ENCODE data around the gene ENPEP. TPM values are rescaled to one million over a fixed set of nuclear protein-coding genes. Genes with fewer than 3 reads are reported as not detected.
"Not testable (repeated sequence)": the region's sequence is repeated elsewhere in the genome, so short reads cannot be mapped to it uniquely, and the experiment has no call there.

ENPEP gene
- total RNA-seq, 6 experiments from 2014 or later, result 15.5 to 28.7 (median 24.7) TPM

- 77% methylated on average over 5 of the region's 5 CpGs for WGBS (ENCODE audit: insufficient coverage, low coverage, low lambda C conversion rate, missing lambda C conversion rate)
- TF ChIP-seq CTCF (IDR thresholded peaks at IDR 0.05), result no peak
- TF ChIP-seq POLR2A (IDR thresholded peaks at IDR 0.05), result no peak
- peaks cover 0 to 55% (median 21%) of the 10 kb centered on the region in 4 donors for H3K4me1 ChIP-seq
- H3K36me3 ChIP-seq, result no peaks in the 10 kb centered on the region
- DNase-seq, result no peak
- intact Hi-C loops (cut with DNase I), result no loop called here
- no peak for ATAC-seq
- H3K4me3 ChIP-seq, result no peak overlapping the region
- H3K27ac ChIP-seq, result no peak overlapping the region
- no peaks in the 10 kb centered on the region for H3K9me3 ChIP-seq
- H3K27me3 ChIP-seq, result no peaks in the 10 kb centered on the region
These were observed 7.6 kb downstream of the ENPEP start for GRCh38 chr4:110483516-110483915.

GRCh38 chr4:110484029-110484428 is 8.1 kb downstream of the ENPEP start:
- WGBS (ENCODE audit: insufficient coverage, low coverage, low lambda C conversion rate, missing lambda C conversion rate), result 65% methylated on average over 2 of the region's 2 CpGs
- intact Hi-C loops (cut with DNase I), result no loop called here

GRCh38 chr4:110484767-110485166 is 8.8 kb downstream of the ENPEP start:
- no peaks in the 10 kb centered on the region for H3K27me3 ChIP-seq
- H3K36me3 ChIP-seq, result no peaks in the 10 kb centered on the region
- peaks cover 0 to 47% (median 21%) of the 10 kb centered on the region in 4 donors for H3K4me1 ChIP-seq
- no peak overlapping the region for H3K4me3 ChIP-seq
- TF ChIP-seq POLR2A (IDR thresholded peaks at IDR 0.05) (no peak), CTCF (IDR thresholded peaks at IDR 0.05) (no peak)
- WGBS (ENCODE audit: insufficient coverage, low coverage, low lambda C conversion rate, missing lambda C conversion rate), result 54% methylated on average over 5 of the region's 5 CpGs
- intact Hi-C loops (cut with DNase I), result no loop called here
- DNase-seq (no peak), ATAC-seq (no peak)
- no peaks in the 10 kb centered on the region for H3K9me3 ChIP-seq
- H3K27ac ChIP-seq, result peak overlapping the region in 1 of 3 donors; percentile 29

More at GRCh38 chr4:110484029-110484428, 8.1 kb downstream of the ENPEP start:
- H3K4me3 ChIP-seq, result no peak overlapping the region
- TF ChIP-seq CTCF (IDR thresholded peaks at IDR 0.05), result no peak
- TF ChIP-seq POLR2A (IDR thresholded peaks at IDR 0.05), result no peak
- DNase-seq, result no peak
- H3K36me3 ChIP-seq, result no peaks in the 10 kb centered on the region
- H3K27ac ChIP-seq, result no peak overlapping the region
- no peak for ATAC-seq
- no peaks in the 10 kb centered on the region for H3K9me3 ChIP-seq
- no peaks in the 10 kb centered on the region for H3K27me3 ChIP-seq
- peaks cover 0 to 53% (median 22%) of the 10 kb centered on the region in 4 donors for H3K4me1 ChIP-seq

- Histone ChIP-seq H3K4me1 (peaks cover 0 to 40% (median 19%) of the 10 kb centered on the region in 4 donors), H3K36me3 (no peaks in the 10 kb centered on the region), H3K27ac (peak overlapping the region in 2 of 3 donors; percentile 29 to 32), H3K27me3 (no peaks in the 10 kb centered on the region), H3K4me3 (no peak overlapping the region), H3K9me3 (no peaks in the 10 kb centered on the region)
- WGBS (ENCODE audit: insufficient coverage, low coverage, low lambda C conversion rate, missing lambda C conversion rate), result 6% methylated on average over 1 of the region's 1 CpG
- peak in 2 of 4 donors; percentile 24 to 41 for ATAC-seq
- no peak for DNase-seq
- TF ChIP-seq POLR2A (IDR thresholded peaks at IDR 0.05) (no peak), CTCF (IDR thresholded peaks at IDR 0.05) (no peak)
- intact Hi-C loops (cut with DNase I), result no loop called here
These were observed 9.5 kb downstream of the ENPEP start for GRCh38 chr4:110485452-110485851.

GRCh38 chr4:110486256-110486655 is 10.3 kb downstream of the ENPEP start:
- Histone ChIP-seq H3K36me3 (peaks cover 0 to 3% (median under 1%) of the 10 kb centered on the region in 4 donors), H3K4me3 (no peak overlapping the region), H3K27ac (peak overlapping the region in 2 of 3 donors; percentile 29 to 32), H3K27me3 (no peaks in the 10 kb centered on the region), H3K9me3 (no peaks in the 10 kb centered on the region), H3K4me1 (peaks cover 0 to 39% (median 18%) of the 10 kb centered on the region in 4 donors)
- peak; percentile 68 to 76 (median 71) for ATAC-seq
- no peak for DNase-seq
- intact Hi-C loops (cut with DNase I), result no loop called here
- TF ChIP-seq CTCF (IDR thresholded peaks at IDR 0.05) (no peak), POLR2A (IDR thresholded peaks at IDR 0.05) (no peak)
- WGBS (ENCODE audit: insufficient coverage, low coverage, low lambda C conversion rate, missing lambda C conversion rate), result 22% methylated on average over 4 of the region's 4 CpGs

- ATAC-seq; H3K27me3 ChIP-seq; DNase-seq; H3K9me3 ChIP-seq; H3K36me3 ChIP-seq; intact Hi-C loops (cut with DNase I); H3K4me3 ChIP-seq: not testable (repeated sequence)
- WGBS (ENCODE audit: insufficient coverage, low coverage, low lambda C conversion rate, missing lambda C conversion rate), result 72% methylated on average over 3 of the region's 4 CpGs
- peaks cover 0 to 39% (median 18%) of the 10 kb centered on the region in 4 donors for H3K4me1 ChIP-seq
- H3K27ac ChIP-seq, result peak overlapping the region in 1 of 3 donors; percentile 29
These were observed 10.9 kb downstream of the ENPEP start for GRCh38 chr4:110486850-110487249.
